UCSD-AML1 (cell line): ENCODE results near the gene AP5S1.
A peak's percentile ranks its signal among the peaks of the same experiment; 100 is the strongest.
"Not testable (repeated sequence)": the region's sequence is repeated elsewhere in the genome, so short reads cannot be mapped to it uniquely, and the experiment has no call there.

Source experiments
- DNase-seq: peaks from one replicate; lab custom pipeline; 2025; ENCODE audit not compliant: unreplicated experiment; lab: John Stamatoyannopoulos, UW

The AP5S1 gene

DNA sequence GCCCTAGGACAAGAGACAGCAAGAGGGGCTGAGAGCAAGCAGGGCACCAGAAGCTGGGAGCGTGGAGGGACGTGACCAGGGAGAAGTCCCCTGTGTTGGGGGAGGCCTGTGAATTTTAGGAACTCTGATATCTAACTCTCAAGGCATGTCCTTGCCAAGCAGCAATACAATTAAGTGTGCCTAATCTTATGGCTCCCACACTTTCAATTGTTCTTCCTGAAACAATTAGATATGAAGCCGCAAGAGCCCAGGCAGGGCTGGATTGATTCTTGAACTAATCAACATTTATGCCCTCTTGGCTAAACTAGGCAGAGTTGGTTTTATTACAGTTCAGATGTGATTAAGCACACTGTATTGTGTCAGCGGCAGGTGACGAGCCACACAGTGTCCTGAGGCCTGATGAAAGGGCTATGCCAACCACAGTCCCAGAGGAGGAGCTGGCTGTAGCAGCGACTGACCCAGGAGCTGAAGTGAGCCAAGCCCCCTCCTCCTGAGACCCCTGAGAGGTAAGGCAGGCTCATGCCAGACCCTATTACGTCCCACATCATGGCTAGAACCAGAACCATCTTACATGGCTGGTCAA, 22.1 kb downstream of the AP5S1 start:
- DNase-seq = no peak

DNA sequence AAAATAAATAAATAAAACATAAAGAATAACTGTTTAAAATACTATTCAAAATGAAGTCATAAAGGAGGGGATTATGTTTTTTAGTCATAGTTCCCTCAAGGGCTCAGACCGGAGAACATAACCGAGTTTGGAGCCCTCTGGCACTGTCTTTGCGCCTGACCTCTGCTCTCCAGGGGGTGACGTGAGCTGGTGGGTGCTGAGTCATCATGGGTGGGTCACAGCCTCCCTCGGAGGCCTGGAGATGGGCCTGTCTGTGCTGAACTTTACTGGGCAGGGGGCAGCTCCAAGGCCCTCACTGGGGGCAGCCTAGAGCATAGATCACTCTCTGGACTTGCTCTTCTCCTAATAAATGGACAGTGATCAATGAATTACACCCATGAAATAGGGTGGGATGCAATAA, 23.1 kb downstream of the AP5S1 start:
- no peak for DNase-seq

DNA sequence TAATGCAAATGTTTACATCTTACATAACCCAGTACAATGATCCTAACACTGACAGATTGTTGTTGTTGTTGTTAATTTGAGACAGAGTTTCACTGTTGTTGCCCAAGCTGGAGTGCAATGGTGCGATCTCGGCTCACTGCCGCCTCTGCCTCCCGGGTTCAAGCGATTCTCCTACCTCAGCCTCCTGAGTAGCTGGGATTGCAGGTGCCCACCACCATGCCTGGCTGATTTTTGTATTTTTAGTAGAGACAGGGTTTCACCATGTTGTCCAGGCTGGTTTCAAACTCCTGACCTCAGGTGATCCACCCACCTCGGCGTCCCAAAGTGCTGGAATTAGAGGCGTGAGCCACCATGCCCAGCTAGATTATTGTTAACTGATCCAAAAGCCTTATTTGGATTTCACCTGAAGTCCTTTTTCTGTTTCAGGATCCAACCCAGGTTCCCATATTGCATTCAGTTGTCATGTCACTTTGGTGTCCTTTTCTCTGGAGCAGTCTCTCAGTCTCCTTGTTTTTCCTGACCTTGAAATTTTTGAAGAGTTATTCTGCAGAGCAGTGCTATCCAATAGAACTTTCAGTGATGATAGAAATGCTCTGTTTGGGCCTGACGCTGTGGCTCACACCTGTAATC, 23.8 kb downstream of the AP5S1 start:
- DNase-seq = not testable (repeated sequence)

DNA sequence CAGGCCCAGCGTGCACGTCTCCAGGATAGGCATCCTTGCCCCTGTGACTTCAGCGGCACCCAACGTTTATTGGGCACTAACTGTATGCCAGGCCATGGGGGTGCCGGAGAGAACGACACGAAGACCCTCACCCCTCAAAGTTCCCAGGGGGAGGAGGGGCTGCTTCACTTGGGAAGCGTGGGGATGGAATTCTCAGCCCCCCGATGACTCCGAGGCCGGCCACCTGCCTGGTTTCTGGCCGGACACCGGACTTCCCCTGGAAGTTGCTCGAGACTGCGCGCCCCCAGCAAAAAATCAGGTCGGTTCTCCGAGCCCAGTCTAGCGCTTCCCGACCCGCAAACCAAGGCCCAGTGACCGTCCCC, 26.0 kb downstream of the AP5S1 start:
- DNase-seq = no peak

DNA sequence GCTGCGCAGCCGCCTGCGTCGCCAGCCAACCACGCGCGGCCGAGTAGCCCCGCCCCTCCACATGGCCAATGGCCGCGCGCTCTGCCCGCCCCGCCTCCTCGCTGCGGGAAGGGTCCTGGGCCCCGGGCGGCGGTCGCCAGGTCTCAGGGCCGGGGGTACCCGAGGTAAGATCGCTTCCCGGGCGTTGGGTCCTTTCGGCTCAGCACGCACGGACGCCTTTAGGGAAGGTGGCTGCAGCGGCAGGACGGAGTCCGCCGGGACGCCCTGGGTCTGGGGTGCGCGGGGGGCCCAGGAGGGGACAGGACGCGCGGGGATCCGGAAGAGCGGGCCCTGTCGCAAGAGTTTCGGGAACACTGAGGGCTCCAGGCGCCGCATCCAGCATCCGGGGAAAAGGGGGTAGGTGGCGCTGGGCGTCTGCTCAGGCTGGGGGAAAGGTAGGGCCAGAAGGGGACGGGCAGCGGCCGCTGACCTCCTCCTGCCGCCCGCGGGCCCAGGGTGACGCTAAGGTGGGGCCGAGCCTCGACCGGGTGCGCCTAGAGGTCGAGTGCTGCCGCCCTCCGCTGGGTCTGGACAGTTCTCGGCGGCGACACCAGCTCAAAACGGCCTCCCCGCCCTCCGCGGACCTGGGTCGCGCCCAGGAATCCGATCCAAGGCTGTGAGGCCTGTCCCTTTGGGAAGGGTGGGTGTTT, 26.5 kb downstream of the AP5S1 start, which contains the start of gene MAVS:
Gene MAVS, plus strand, starts transcription at position 95 of the 689 bp plus-strand sequence. CDS start 7,791 bp downstream, outside the sequence.
- DNase-seq = peak; percentile 91

DNA sequence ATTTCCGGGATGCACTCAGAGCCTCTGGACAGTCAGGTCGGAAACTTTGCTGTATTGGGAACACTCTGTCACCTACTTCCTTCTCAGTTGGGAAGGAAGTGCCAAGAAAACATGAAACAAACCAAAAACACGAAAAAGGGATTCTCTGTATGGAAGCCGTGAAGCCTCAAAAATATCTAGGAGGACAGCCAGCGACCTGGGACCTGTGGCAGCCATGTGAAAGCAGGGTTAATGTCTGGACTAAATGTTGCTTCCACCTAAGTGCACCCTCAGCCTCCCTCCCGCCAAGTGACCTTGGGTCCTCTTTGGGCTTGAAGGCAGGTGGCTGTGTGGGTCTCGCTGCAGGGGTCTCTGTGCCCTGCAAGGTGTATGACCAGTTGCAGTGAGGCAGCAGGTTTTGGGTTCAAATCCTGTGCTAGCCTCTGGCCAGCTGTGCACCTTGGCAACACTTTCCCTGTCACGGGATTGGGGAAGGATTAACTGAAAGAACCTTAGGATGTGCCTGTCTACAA, 27.1 kb downstream of the AP5S1 start:
- DNase-seq = no peak

DNA sequence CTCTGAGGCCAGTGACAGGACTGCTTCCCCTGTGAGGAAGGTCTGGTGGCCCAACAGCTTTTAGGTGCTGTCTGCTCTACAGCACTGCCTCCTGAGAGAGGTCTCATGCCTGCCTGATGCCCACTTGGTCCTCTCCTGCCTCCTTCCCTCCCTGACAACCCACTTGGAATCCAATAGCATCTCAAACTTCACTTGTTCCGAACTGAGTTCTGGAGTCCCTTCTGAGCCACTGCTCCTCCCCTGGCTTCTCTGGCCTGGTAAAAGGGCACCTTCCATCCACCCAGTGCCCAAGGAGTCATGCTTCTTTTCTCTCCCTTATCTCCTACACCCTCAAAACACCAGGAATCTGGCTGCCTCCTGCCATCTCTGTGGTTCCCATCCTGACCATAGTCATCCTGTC, 28.2 kb downstream of the AP5S1 start:
- no peak for DNase-seq

DNA sequence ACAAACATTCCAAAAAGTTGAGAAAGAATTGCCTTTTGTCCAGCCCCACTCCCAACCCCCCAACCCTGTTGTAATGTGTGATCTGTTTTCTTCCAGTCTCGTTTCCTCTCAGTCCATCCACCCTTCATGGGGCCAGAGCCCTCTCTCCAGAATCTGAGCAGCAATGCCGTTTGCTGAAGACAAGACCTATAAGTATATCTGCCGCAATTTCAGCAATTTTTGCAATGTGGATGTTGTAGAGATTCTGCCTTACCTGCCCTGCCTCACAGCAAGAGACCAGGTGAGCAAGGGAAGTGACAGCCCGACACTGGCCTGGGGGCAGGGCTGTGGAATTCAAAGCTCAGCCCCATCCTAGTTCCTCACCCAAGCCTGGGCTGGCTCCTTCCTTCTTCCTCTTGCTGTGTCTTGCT, 34.1 kb downstream of the AP5S1 start:
- no peak for DNase-seq

DNA sequence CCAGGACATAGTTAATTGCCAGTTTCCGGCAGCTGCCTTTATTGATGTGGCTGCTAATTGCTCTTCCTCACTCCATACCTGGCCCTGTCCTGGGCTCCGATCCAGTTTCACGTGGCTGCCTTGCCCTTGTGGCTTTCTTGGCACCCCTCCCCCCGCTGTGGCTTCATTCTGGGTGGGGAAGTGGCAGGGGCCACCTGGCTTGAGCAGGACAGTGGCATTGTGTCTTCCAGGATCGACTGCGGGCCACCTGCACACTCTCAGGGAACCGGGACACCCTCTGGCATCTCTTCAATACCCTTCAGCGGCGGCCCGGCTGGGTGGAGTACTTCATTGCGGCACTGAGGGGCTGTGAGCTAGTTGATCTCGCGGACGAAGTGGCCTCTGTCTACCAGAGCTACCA, 37.1 kb downstream of the AP5S1 start:
- no peak for DNase-seq

DNA sequence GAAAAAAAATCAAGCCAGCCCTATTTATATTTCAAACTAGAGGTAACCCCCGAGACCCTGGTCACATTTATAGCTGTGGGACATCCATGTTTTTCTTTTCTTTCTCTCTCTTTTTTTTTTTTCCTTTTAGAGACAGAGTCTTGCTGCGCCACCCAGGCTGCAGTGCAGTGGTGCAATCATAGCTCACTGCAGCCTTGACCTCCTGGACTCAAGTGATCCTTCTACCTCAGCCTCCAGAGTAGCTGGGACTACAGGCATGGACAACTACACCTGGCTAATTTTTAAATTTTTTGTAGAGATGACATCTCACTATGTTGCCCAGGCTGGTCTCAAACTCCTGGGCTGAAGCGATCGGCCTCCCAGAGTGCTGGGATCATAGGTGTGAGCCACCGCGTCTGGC, 38.3 kb downstream of the AP5S1 start:
- DNase-seq = no peak

DNA sequence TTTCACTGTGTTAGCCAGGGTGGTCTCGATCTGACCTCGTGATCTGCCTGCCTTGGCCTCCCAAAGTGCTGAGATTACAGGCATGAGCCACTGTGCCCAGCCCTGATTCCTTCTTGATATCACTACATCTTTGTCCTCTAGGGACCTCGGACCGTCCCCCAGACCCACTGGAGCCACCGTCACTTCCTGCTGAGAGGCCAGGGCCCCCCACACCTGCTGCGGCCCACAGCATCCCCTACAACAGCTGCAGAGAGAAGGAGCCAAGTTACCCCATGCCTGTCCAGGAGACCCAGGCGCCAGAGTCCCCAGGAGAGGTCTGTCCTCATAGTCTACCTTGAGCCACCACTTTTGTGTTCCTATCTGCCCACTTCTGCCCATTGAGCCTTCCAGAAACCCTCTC, 40.8 kb downstream of the AP5S1 start:
- no peak for DNase-seq

DNA sequence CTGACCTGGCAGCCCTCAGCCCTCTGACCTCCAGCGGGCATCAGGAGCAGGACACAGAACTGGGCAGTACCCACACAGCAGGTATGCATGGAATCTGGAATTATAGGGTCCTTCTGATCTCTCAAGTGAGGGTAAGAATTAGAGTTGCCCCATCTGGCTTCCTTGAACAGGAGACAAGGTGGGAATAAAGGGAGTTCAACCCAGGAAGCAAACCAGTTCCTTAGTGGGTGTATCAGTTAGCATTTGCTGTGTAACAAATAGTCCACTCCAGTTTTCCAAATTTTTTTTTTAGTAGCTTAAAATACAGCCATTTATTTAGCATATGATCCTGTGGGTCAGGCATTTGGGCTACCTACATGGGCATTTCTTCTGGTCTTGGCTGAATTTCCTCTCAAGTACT, 42.0 kb downstream of the AP5S1 start:
- DNase-seq = no peak

DNA sequence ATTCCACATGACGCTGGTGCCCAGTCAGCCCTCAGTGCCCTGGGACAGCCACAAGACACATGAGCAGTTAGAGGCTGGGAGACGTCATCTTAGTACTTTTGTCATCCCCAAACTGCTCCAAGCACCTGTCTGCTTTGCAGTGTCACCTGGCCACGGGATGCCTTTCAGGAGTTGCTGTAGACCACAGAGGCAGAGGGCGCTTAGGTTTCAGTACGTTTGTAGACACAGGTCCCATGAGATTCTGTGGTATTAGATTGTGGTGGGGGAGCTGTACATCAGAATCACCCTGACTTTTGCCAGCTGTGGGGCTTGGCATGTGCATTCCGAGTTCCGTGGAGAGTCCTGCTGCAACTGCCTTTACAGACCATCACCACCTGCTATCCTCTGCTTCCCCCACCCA, 43.0 kb downstream of the AP5S1 start:
- no peak for DNase-seq

DNA sequence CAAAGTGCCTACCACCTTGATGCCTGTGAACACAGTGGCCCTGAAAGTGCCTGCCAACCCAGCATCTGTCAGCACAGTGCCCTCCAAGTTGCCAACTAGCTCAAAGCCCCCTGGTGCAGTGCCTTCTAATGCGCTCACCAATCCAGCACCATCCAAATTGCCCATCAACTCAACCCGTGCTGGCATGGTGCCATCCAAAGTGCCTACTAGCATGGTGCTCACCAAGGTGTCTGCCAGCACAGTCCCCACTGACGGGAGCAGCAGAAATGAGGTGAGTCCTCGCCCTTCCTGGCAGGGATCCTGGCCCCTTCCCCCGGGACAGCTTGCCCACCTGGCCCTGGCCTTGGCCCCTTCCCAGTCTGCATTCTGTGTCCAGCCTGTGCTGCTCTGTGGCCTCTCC, 44.2 kb downstream of the AP5S1 start:
- no peak for DNase-seq

DNA sequence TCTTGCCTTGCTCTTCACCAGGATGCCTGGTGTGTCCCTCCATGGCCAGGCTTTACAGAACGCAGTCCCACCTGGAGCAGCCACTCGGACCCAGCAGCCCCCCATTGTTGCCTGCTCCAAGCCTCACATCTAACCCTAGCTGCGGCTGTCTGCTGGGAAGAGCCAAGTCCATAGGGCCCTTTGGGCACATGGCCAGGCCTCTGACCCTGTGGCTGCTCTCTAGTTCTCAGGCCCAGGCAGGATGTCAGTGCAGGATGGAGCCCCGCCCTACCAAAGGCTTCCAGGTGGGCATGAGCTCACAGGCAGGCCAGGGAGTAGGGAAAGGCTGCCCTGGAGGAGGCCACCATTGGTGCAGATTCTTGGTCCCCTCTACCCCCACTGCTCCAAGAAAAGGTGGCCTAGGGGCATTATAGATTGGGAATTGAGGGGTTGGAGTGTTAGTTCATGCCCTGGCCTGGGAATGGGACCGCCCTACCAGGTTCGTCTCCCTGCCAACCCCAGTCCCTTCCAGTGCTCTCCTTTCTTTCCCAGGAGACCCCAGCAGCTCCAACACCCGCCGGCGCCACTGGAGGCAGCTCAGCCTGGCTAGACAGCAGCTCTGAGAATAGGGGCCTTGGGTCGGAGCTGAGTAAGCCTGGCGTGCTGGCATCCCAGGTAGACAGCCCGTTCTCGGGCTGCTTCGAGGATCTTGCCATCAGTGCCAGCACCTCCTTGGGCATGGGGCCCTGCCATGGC, 45.0 kb downstream of the AP5S1 start:
- no peak for DNase-seq

DNA sequence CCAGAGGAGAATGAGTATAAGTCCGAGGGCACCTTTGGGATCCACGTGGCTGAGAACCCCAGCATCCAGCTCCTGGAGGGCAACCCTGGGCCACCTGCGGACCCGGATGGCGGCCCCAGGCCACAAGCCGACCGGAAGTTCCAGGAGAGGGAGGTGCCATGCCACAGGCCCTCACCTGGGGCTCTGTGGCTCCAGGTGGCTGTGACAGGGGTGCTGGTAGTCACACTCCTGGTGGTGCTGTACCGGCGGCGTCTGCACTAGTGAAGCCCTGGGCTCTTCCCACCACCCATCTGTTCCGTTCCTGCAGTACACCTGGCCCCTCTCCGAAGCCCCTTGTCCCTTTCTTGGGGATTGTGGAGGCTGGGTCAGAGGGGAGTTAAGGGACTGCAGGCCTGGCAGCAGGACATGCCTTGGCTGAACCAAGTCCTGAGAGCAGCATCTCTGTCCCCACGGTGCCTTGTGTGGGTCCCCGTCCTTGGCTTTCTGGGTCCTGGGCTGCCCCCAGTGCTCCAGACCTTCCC, 45.6 kb downstream of the AP5S1 start:
- DNase-seq = no peak

DNA sequence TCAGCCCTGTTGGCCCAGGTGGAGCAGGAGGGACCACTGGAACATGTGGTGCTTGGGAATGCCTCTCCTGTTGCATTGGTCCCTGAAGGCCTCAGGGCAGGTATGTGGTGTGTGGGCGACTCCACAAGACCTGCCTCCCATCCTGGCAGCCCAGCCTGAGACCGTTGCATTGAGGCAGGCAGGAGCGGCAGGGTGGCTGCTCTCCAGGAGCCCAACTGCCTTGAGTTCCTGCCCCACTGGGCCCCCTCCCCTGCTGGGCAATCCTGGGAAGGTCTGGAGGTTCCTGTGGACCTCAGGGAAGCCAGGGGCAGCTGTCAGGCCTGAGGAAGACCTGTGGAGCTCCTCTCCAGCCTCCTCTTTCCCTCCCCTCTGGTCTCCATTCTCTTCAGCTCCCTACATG, 46.1 kb downstream of the AP5S1 start:
- no peak for DNase-seq

DNA sequence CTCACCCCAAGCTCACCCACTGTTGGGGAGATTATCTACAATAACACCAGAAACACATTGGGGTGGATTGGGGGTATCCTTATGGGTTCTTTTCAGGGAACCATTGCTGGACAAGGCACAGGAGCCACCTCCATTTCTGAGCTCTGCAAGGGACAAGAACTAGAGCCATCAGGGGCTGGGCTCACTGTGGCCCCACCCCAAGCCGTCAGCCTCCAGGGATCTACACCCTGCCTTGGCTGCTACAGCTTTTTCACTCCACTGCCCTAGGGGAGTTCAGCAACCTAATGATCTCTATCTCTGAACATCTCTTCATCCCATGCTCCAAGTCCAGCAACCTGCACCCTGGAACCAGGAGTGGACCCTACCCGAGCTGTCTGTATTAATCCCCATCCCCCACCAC, 47.5 kb downstream of the AP5S1 start:
- no peak for DNase-seq

DNA sequence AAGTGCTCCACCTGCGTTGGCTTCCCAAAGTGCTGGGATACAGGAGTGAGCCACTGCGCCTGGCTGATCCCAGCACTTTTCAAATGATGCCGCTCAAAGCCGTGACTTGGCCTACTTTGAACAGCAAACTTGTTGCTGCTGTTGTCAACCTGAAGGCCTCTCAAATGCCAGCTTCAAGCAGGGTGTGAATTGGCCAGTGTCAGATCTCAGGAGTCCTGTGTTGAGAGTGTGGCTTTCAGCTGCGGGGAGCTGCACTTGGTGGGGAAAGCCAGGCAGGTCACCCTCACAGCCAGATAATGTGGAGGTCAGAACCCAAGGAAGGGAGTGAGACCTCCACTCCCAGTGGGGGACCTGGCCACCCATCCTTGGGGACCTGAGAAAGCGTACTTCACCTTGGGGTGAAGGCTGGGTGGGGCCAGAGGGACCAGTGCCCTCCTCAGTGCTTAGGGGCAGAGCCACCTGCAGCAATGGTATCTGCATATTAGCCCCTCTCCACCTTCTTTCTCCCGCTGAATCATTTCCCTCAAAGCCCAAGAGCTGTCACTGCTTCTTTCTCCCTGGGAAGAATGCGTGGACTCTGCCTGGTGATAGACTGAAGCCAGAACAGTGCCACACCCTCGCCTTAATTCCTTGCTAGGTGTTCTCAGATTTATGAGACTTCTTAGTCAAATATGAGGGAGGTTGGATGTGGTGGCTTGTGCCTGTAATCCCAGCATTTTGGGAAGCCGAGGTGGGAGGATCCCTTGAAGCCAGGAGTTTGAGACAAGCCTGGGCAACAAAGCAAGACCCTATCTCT, 49.7 kb downstream of the AP5S1 start:
- no peak for DNase-seq

DNA sequence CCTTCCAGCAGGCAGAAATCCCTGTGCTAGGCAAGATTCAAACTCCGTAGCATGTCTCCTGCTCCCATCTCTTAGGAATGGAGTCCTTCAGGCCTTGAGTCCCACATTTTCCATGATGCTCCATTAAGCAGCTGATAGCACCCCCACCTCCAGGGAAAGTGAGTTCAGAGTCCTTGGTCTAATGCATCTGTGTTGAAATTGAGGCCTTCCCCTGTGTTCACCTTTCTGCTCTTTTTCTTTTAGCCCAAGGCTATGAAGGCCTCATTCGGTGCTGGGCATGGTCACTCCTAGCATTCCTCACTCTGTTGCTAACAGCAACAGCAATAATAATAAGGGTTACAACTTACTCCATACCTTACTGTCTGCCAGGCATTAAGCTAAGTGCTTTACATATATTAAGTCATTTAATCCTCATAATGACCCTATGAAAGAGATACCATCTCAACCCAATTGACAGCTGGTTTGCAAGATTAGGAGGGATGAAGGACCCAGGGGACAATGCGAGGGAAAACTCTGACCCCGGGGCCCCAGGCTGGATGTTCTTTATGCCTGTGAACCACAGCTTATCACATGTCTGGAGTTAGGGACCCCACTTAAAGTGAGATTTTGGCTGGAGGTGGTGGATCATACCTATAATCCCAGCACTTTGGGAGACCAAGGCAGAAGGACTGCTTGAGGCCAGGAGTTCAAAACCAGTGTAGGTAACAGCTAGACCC, 51.4 kb downstream of the AP5S1 start:
- no peak for DNase-seq
